Measurements from ENCODE around the gene RCOR3.

DNA sequence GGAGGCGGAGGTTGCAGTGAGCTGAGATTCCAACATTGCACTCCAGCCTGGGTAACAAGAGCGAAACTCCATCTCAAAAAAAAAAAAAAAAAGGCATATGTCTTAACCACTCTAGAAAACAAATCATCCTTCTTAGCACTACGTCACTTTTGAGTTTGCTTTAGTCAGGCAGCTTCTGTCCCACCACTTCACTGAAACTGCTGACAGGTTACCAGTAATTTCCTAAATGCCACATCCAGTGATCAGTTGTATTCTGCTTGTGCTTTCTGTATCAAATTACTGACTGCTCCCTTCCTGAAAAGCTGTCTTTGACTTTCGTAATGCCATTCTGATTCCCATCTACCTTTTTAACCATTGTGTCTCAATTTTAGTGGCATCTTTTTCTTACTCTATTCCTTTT, 21.7 kb downstream of the RCOR3 start:
- no peak for TF ChIP-seq SP1 (IDR thresholded peaks at IDR 0.05; ENCODE audit: low read depth, low read length)
- no peak for TF ChIP-seq POLR2A (IDR thresholded peaks at IDR 0.05; ENCODE audit: control extremely low read depth in 1 of 2, low read depth in 2 of 2, low read length in 2 of 2)
- no peak for TF ChIP-seq ATF3 (IDR thresholded peaks at IDR 0.05; ENCODE audit: insufficient read depth, low read depth, low read length)
- TF ChIP-seq, protein P1, sequence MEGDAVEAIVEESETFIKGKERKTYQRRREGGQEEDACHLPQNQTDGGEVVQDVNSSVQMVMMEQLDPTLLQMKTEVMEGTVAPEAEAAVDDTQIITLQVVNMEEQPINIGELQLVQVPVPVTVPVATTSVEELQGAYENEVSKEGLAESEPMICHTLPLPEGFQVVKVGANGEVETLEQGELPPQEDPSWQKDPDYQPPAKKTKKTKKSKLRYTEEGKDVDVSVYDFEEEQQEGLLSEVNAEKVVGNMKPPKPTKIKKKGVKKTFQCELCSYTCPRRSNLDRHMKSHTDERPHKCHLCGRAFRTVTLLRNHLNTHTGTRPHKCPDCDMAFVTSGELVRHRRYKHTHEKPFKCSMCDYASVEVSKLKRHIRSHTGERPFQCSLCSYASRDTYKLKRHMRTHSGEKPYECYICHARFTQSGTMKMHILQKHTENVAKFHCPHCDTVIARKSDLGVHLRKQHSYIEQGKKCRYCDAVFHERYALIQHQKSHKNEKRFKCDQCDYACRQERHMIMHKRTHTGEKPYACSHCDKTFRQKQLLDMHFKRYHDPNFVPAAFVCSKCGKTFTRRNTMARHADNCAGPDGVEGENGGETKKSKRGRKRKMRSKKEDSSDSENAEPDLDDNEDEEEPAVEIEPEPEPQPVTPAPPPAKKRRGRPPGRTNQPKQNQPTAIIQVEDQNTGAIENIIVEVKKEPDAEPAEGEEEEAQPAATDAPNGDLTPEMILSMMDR (IDR thresholded peaks at IDR 0.05; ENCODE audit: control extremely low read depth in 1 of 3, insufficient read depth in 1 of 3, low read depth in 1 of 3, low read length in 3 of 3), result no peak
- no peak for TF ChIP-seq MAX (IDR thresholded peaks at IDR 0.05)
- TF ChIP-seq, protein P2, sequence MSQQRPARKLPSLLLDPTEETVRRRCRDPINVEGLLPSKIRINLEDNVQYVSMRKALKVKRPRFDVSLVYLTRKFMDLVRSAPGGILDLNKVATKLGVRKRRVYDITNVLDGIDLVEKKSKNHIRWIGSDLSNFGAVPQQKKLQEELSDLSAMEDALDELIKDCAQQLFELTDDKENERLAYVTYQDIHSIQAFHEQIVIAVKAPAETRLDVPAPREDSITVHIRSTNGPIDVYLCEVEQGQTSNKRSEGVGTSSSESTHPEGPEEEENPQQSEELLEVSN (IDR thresholded peaks at IDR 0.05), result no peak
- no peak for TF ChIP-seq EGR1 (IDR thresholded peaks at IDR 0.05; ENCODE audit: borderline replicate concordance, low read depth, low read length)
- no peak for TF ChIP-seq EP300 (IDR thresholded peaks at IDR 0.05; ENCODE audit: borderline replicate concordance in 1 of 2, low read depth in 2 of 2, low read length in 2 of 2)
- no peak for TF ChIP-seq TEAD4 (IDR thresholded peaks at IDR 0.05; ENCODE audit: low read depth, low read length)
- no peak for TF ChIP-seq RAD21 (IDR thresholded peaks at IDR 0.05 in 1 of 2, conservative IDR thresholded peaks at IDR 0.05 in 1 of 2; ENCODE audit: low read depth in 2 of 2, low read length in 2 of 2)
- no peak for TF ChIP-seq TCF12 (IDR thresholded peaks at IDR 0.05; ENCODE audit: low read depth, low read length)
